ENCODE measurements around the gene SDHA. TPM values are rescaled to one million over a fixed set of nuclear protein-coding genes. Genes with fewer than 3 reads are reported as not detected.
"Not testable (repeated sequence)": the region's sequence is repeated elsewhere in the genome, so short reads cannot be mapped to it uniquely, and the experiment has no call there.

SDHA gene
- total RNA-seq, 1 donor from 2014 or later, result 154 TPM

- Mint-ChIP-seq H3K27ac (peak overlapping the region; percentile 75), H3K36me3 (ENCODE audit: low read depth) (peaks cover 54% of the 10 kb centered on the region), H3K4me1 (ENCODE audit: low read depth) (peaks cover 30% of the 10 kb centered on the region)
- DNase-seq (ENCODE audit: low spot score); H3K9me3 Mint-ChIP-seq; H3K4me3 Mint-ChIP-seq (ENCODE audit: low read depth); H3K27me3 Mint-ChIP-seq (ENCODE audit: low read depth); intact Hi-C loops (cut with micrococcal nuclease): not testable (repeated sequence)
Measured at GRCh38 chr5:222951-223715, 5.0 kb downstream of the SDHA start.

GRCh38 chr5:223791-224190 is 5.7 kb downstream of the SDHA start:
- intact Hi-C loops (cut with micrococcal nuclease), result no loop called here
- Mint-ChIP-seq H3K27me3 (ENCODE audit: low read depth) (no peaks in the 10 kb centered on the region), H3K4me3 (ENCODE audit: low read depth) (no peak overlapping the region), H3K27ac (no peak overlapping the region), H3K4me1 (ENCODE audit: low read depth) (peaks cover 30% of the 10 kb centered on the region), H3K36me3 (ENCODE audit: low read depth) (peaks cover 60% of the 10 kb centered on the region), H3K9me3 (no peaks in the 10 kb centered on the region)
- DNase-seq (ENCODE audit: low spot score), result no peak

- intact Hi-C loops (cut with micrococcal nuclease), result no loop called here
- H3K36me3 Mint-ChIP-seq (ENCODE audit: low read depth), result peaks cover 69% of the 10 kb centered on the region
- H3K9me3 Mint-ChIP-seq, result no peaks in the 10 kb centered on the region
- no peak overlapping the region for H3K4me3 Mint-ChIP-seq (ENCODE audit: low read depth)
- H3K4me1 Mint-ChIP-seq (ENCODE audit: low read depth), result peaks cover 28% of the 10 kb centered on the region
- peak overlapping the region; percentile 11 for H3K27ac Mint-ChIP-seq
- no peaks in the 10 kb centered on the region for H3K27me3 Mint-ChIP-seq (ENCODE audit: low read depth)
- DNase-seq (ENCODE audit: low spot score), result no peak
Measured at GRCh38 chr5:225334-225733, 7.2 kb downstream of the SDHA start.

- H3K27me3 Mint-ChIP-seq (ENCODE audit: low read depth); H3K4me3 Mint-ChIP-seq (ENCODE audit: low read depth); H3K27ac Mint-ChIP-seq; intact Hi-C loops (cut with micrococcal nuclease); H3K9me3 Mint-ChIP-seq; DNase-seq (ENCODE audit: low spot score): not testable (repeated sequence)
- Mint-ChIP-seq H3K36me3 (ENCODE audit: low read depth) (peaks cover 79% of the 10 kb centered on the region), H3K4me1 (ENCODE audit: low read depth) (peaks cover 20% of the 10 kb centered on the region)
Measured at GRCh38 chr5:227375-227774, 9.3 kb downstream of the SDHA start.

GRCh38 chr5:228886-229285 is 10.8 kb downstream of the SDHA start:
- H3K27me3 Mint-ChIP-seq (ENCODE audit: low read depth), result no peaks in the 10 kb centered on the region
- H3K4me1 Mint-ChIP-seq (ENCODE audit: low read depth), result peaks cover 9% of the 10 kb centered on the region
- intact Hi-C loops (cut with micrococcal nuclease), result no loop called here
- DNase-seq (ENCODE audit: low spot score), result no peak
- H3K4me3 Mint-ChIP-seq (ENCODE audit: low read depth), result no peak overlapping the region
- H3K9me3 Mint-ChIP-seq, result no peaks in the 10 kb centered on the region
- H3K36me3 Mint-ChIP-seq (ENCODE audit: low read depth), result peaks cover 84% of the 10 kb centered on the region
- H3K27ac Mint-ChIP-seq, result no peak overlapping the region

- H3K27me3 Mint-ChIP-seq (ENCODE audit: low read depth), result no peaks in the 10 kb centered on the region
- no peak overlapping the region for H3K27ac Mint-ChIP-seq
- H3K36me3 Mint-ChIP-seq (ENCODE audit: low read depth), result peaks cover 82% of the 10 kb centered on the region
- peaks cover 5% of the 10 kb centered on the region for H3K4me1 Mint-ChIP-seq (ENCODE audit: low read depth)
- no peak for DNase-seq (ENCODE audit: low spot score)
- intact Hi-C loops (cut with micrococcal nuclease), result no loop called here
- no peak overlapping the region for H3K4me3 Mint-ChIP-seq (ENCODE audit: low read depth)
- H3K9me3 Mint-ChIP-seq, result no peaks in the 10 kb centered on the region
Measured at GRCh38 chr5:230711-231110, 12.6 kb downstream of the SDHA start.

GRCh38 chr5:231661-232060 is 13.5 kb downstream of the SDHA start:
- peaks cover 5% of the 10 kb centered on the region for H3K4me1 Mint-ChIP-seq (ENCODE audit: low read depth)
- peak overlapping the region; percentile 49 for H3K27ac Mint-ChIP-seq
- H3K36me3 Mint-ChIP-seq (ENCODE audit: low read depth), result peaks cover 82% of the 10 kb centered on the region
- no peak for DNase-seq (ENCODE audit: low spot score)
- intact Hi-C loops (cut with micrococcal nuclease), result no loop called here
- no peaks in the 10 kb centered on the region for H3K27me3 Mint-ChIP-seq (ENCODE audit: low read depth)
- no peak overlapping the region for H3K4me3 Mint-ChIP-seq (ENCODE audit: low read depth)
- no peaks in the 10 kb centered on the region for H3K9me3 Mint-ChIP-seq

- H3K9me3 Mint-ChIP-seq; intact Hi-C loops (cut with micrococcal nuclease); H3K27ac Mint-ChIP-seq; H3K27me3 Mint-ChIP-seq (ENCODE audit: low read depth); DNase-seq (ENCODE audit: low spot score); H3K4me1 Mint-ChIP-seq (ENCODE audit: low read depth); H3K4me3 Mint-ChIP-seq (ENCODE audit: low read depth): not testable (repeated sequence)
- H3K36me3 Mint-ChIP-seq (ENCODE audit: low read depth), result peaks cover 79% of the 10 kb centered on the region
Measured at GRCh38 chr5:233426-233825, 15.3 kb downstream of the SDHA start.

GRCh38 chr5:234450-234849 is 16.3 kb downstream of the SDHA start:
- no peak overlapping the region for H3K27ac Mint-ChIP-seq
- no peaks in the 10 kb centered on the region for H3K27me3 Mint-ChIP-seq (ENCODE audit: low read depth)
- peaks cover 5% of the 10 kb centered on the region for H3K4me1 Mint-ChIP-seq (ENCODE audit: low read depth)
- no peak for DNase-seq (ENCODE audit: low spot score)
- no peaks in the 10 kb centered on the region for H3K9me3 Mint-ChIP-seq
- H3K4me3 Mint-ChIP-seq (ENCODE audit: low read depth), result no peak overlapping the region
- H3K36me3 Mint-ChIP-seq (ENCODE audit: low read depth), result peaks cover 76% of the 10 kb centered on the region
- intact Hi-C loops (cut with micrococcal nuclease), result no loop called here

- not testable (repeated sequence) for H3K27me3 Mint-ChIP-seq (ENCODE audit: low read depth); H3K27ac Mint-ChIP-seq; H3K4me1 Mint-ChIP-seq (ENCODE audit: low read depth)
Measured at GRCh38 chr5:235527-235926, 17.4 kb downstream of the SDHA start.

GRCh38 chr5:237931-238330 is 19.8 kb downstream of the SDHA start:
- peaks cover 86% of the 10 kb centered on the region for H3K36me3 Mint-ChIP-seq (ENCODE audit: low read depth)
- H3K9me3 Mint-ChIP-seq; H3K4me3 Mint-ChIP-seq (ENCODE audit: low read depth); H3K27ac Mint-ChIP-seq; H3K4me1 Mint-ChIP-seq (ENCODE audit: low read depth); DNase-seq (ENCODE audit: low spot score); intact Hi-C loops (cut with micrococcal nuclease); H3K27me3 Mint-ChIP-seq (ENCODE audit: low read depth): not testable (repeated sequence)

More at GRCh38 chr5:235527-235926, 17.4 kb downstream of the SDHA start:
- H3K9me3 Mint-ChIP-seq; H3K4me3 Mint-ChIP-seq (ENCODE audit: low read depth); DNase-seq (ENCODE audit: low spot score); intact Hi-C loops (cut with micrococcal nuclease): not testable (repeated sequence)
- H3K36me3 Mint-ChIP-seq (ENCODE audit: low read depth), result peaks cover 84% of the 10 kb centered on the region

- intact Hi-C loops (cut with micrococcal nuclease); H3K4me3 Mint-ChIP-seq (ENCODE audit: low read depth); DNase-seq (ENCODE audit: low spot score); H3K9me3 Mint-ChIP-seq; H3K27me3 Mint-ChIP-seq (ENCODE audit: low read depth); H3K27ac Mint-ChIP-seq: not testable (repeated sequence)
- peaks cover 19% of the 10 kb centered on the region for H3K4me1 Mint-ChIP-seq (ENCODE audit: low read depth)
- peaks cover 85% of the 10 kb centered on the region for H3K36me3 Mint-ChIP-seq (ENCODE audit: low read depth)
Measured at GRCh38 chr5:240550-240949, 22.4 kb downstream of the SDHA start.

GRCh38 chr5:241045-241669 is 23.0 kb downstream of the SDHA start:
- H3K27me3 Mint-ChIP-seq (ENCODE audit: low read depth); DNase-seq (ENCODE audit: low spot score); intact Hi-C loops (cut with micrococcal nuclease); H3K4me3 Mint-ChIP-seq (ENCODE audit: low read depth); H3K27ac Mint-ChIP-seq; H3K9me3 Mint-ChIP-seq: not testable (repeated sequence)
- Mint-ChIP-seq H3K4me1 (ENCODE audit: low read depth) (peaks cover 19% of the 10 kb centered on the region), H3K36me3 (ENCODE audit: low read depth) (peaks cover 85% of the 10 kb centered on the region)

Data from activated T-helper 2 cell treated with anti-CD3 and anti-CD28 coated beads, Interferon-gamma antibody, Interleukin-2, Interleukin-4, amounts not matched to agents 10 μg/mL and 5 μg/mL and 100 μg/mL, durations not matched to agents 14 hours and 24 hours and 36 hours (primary cell).